Thoracic aorta (tissue), 2 donors: ENCODE data around the gene ILDR1. TPM values are rescaled to one million over a fixed set of nuclear protein-coding genes. Genes with fewer than 3 reads are reported as not detected.

Experiments used
- ATAC-seq: fragments of 150-250 bp; one replicate; pipeline ENCODE4 v1.8.0; 2017; ENCODE audit warnings: low read depth; ENCODE audit not compliant: insufficient number of reproducible peaks, low FRiP score
- DNase-seq: peaks from one replicate; pipeline ENCODE4 v3.0.0-alpha.2; 2020; ENCODE audit warnings: low spot score
- H3K27ac ChIP-seq, 2 donors: fragments of 200-600 bp; sonication (generic); 1 replicate in 1 of 2; 2 replicates in 1 of 2; pipeline ENCODE4 v1.5.1; 2016; ENCODE audit warnings: mild to moderate bottlenecking in 2 of 2, moderate library complexity in 2 of 2
- H3K27me3 ChIP-seq: fragments of 200-600 bp; sonication (generic); replicated peaks from 2 replicates; pipeline ENCODE4 v1.6.0; 2016; ENCODE audit warnings: mild to moderate bottlenecking; ENCODE audit not compliant: insufficient read depth
- H3K36me3 ChIP-seq: fragments of 200-600 bp; sonication (generic); one replicate; pipeline ENCODE4 v1.5.1; 2016
- H3K4me1 ChIP-seq, 2 donors: fragments of 200-600 bp; sonication (generic); 1 replicate in 1 of 2; 2 replicates in 1 of 2; pipeline versions ENCODE4 v1.5.1 to v1.6.0; 2016; ENCODE audit warnings: low read depth in 2 of 2, mild to moderate bottlenecking in 1 of 2; ENCODE audit not compliant: control insufficient read depth in 1 of 2
- H3K4me3 ChIP-seq: fragments of 200-600 bp; sonication (generic); 2 replicates; pipeline ENCODE4 v1.5.1; 2016; ENCODE audit warnings: mild to moderate bottlenecking
- H3K9me3 ChIP-seq: fragments of 200-600 bp; sonication (generic); 2 replicates; pipeline ENCODE4 v1.5.1; 2016
- total RNA-seq, 2 donors: library from RNA; depleted of rRNA; stranded (reverse); fragments of >200 nt; gene quantifications; one replicate each; pipeline versions ENCODE4 v1.1.0 to v1.2.3, GENCODE V29; 2016
- TF ChIP-seq, protein P1 (sequence below): fragments of 200-600 bp; sonication (generic); IDR thresholded peaks from one replicate; pipeline ENCODE4 v1.5.1; 2019; ENCODE audit warnings: antibody characterized with exemption

The ILDR1 gene
- total RNA-seq, 2 donors from 2014 or later = not detected

DNA sequence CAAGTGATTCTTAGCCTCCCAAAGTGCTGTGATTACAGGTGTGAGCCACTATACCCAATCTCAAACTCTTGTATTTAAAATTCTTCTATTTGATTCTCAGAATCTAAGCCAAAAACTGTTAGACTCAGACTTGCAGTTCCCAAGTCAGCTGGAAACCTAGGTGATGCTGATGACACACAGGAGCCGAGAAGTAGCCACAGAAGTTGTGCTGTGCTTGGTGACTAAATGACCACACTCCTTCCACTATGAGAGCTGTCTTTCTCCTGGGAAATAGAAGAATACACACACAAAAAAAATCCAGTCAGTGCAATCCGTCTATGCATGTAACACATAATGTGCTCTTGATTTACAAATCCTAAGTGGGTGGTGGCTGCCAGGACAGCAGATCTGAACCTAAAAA is 33.9 kb downstream of the ILDR1 start:
- Histone ChIP-seq H3K27me3 (no peaks in the 10 kb centered on the region), H3K27ac (no peak overlapping the region), H3K4me1 (no peaks in the 10 kb centered on the region), H3K36me3 (no peaks in the 10 kb centered on the region), H3K9me3 (peaks cover 3% of the 10 kb centered on the region), H3K4me3 (no peak overlapping the region)
- ATAC-seq (no peak), DNase-seq (no peak)
- TF ChIP-seq, protein P1, sequence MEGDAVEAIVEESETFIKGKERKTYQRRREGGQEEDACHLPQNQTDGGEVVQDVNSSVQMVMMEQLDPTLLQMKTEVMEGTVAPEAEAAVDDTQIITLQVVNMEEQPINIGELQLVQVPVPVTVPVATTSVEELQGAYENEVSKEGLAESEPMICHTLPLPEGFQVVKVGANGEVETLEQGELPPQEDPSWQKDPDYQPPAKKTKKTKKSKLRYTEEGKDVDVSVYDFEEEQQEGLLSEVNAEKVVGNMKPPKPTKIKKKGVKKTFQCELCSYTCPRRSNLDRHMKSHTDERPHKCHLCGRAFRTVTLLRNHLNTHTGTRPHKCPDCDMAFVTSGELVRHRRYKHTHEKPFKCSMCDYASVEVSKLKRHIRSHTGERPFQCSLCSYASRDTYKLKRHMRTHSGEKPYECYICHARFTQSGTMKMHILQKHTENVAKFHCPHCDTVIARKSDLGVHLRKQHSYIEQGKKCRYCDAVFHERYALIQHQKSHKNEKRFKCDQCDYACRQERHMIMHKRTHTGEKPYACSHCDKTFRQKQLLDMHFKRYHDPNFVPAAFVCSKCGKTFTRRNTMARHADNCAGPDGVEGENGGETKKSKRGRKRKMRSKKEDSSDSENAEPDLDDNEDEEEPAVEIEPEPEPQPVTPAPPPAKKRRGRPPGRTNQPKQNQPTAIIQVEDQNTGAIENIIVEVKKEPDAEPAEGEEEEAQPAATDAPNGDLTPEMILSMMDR = no peak

DNA sequence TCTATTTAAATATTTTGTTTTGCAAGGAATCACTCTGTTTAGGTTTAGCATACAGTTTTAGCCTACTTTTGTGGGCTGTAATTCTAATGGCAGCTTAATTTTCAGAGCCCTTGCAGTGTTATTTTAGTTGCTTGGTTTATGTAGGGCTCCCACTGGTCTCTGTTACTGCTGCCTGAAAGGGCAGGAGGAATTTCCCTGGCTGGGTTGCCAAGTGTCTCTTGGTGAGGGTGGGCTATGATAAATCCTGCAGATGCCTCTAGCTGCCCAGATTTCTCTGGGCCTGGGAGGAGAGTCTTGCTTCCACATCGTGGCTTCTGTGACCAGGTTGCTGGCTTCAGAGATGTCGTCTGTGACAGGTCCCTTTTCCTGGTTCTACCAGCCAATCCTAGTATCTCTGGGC is 36.2 kb downstream of the ILDR1 start:
- Histone ChIP-seq H3K4me1 (no peaks in the 10 kb centered on the region), H3K27me3 (no peaks in the 10 kb centered on the region), H3K9me3 (peaks cover 3% of the 10 kb centered on the region), H3K4me3 (no peak overlapping the region), H3K27ac (no peak overlapping the region), H3K36me3 (no peaks in the 10 kb centered on the region)
- DNase-seq (no peak), ATAC-seq (no peak)
- TF ChIP-seq, protein P1 = no peak

DNA sequence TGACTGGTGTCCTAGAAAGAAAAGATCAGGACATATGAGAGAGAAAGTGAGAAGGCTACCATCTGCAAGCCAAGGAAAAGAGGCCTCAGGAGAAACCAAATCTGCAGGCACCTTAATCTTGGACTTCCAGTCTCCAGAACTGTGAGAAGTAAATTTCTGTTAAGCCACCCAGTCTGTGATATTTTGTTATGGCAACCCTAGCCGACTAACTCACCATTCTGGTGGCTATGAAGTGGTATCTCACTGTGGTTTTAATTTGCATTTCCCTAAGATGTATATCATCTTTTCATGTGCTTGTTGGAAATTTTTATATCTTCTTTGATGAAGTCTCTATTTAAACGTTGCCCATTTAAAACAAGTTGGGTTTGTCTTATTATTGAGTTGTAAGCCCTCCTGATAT is 40.6 kb downstream of the ILDR1 start:
- H3K9me3 ChIP-seq = peaks cover 3% of the 10 kb centered on the region
- no peak overlapping the region for H3K27ac ChIP-seq
- no peaks in the 10 kb centered on the region for H3K36me3 ChIP-seq
- no peak for ATAC-seq
- H3K27me3 ChIP-seq = no peaks in the 10 kb centered on the region
- no peak for DNase-seq
- H3K4me3 ChIP-seq = no peak overlapping the region
- TF ChIP-seq, protein P1 = no peak
- H3K4me1 ChIP-seq = no peaks in the 10 kb centered on the region

DNA sequence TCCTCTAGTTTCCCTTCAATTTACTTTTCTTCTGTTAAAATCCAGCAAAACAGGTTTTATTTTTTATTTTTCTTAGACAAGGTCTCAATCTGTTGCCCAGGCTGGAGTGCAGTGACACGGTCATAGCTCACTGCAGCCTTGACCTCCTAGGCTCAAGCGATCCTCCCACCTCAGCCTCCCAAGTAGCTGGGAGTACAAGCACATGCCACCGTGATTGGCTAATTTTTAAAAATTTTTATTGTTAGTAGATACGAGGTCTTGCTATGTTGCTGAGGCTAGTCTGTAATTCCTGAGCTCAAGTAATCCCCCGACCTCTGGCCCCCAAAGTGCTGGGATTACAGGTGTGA is 41.6 kb downstream of the ILDR1 start:
- Histone ChIP-seq H3K4me1 (no peaks in the 10 kb centered on the region), H3K27ac (no peak overlapping the region), H3K9me3 (peaks cover 3% of the 10 kb centered on the region), H3K27me3 (no peaks in the 10 kb centered on the region), H3K36me3 (no peaks in the 10 kb centered on the region), H3K4me3 (no peak overlapping the region)
- ATAC-seq = no peak
- TF ChIP-seq, protein P1 = no peak
- no peak for DNase-seq

DNA sequence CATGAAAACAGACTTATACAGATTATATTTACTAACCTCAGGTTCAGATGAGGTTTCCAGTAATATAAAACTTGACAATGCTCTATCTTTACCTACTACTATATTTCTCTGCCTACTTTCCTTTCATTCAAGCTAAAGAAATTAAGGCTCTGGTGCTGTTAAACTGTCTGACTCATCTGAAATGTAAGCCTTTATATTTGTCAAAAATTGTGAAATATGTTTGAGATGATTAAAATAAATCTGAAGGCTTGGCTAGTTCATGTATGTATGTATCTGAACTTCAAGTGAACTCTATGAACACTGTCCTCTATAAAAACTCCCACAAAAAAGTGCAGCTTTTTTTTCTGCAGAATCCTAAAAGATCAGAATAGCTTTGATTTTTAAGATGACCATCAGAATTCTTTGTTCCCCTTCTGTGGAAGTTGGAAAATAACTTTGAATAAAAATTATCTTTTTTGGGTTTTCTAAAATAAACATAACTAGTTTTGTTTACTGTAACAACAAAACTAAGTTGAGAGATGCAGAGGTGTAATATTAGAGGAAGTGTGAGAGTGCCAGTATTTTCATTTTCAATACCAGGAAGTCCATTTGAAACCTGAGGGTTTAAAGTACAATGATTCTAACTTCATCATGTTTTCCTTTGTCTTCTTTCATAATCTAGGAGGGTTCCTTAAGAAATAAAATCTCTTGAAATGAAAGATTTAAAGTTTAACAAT is 42.2 kb downstream of the ILDR1 start:
- Histone ChIP-seq H3K4me3 (no peak overlapping the region), H3K27me3 (no peaks in the 10 kb centered on the region), H3K4me1 (no peaks in the 10 kb centered on the region), H3K27ac (no peak overlapping the region), H3K9me3 (peaks cover 3% of the 10 kb centered on the region), H3K36me3 (no peaks in the 10 kb centered on the region)
- TF ChIP-seq, protein P1 = no peak
- ATAC-seq (no peak), DNase-seq (no peak)
